Panc1 (cell line): ENCODE results near the gene PRPF40A. TPM values are rescaled to one million over a fixed set of nuclear protein-coding genes. Genes with fewer than 3 reads are reported as not detected.

Experiments
- ATAC-seq: fragments of 200-7000 bp; cut with Tn5 transposase; 2 replicates; pipeline ENCODE4 v1.9.1; 2020; ENCODE audit warnings: mild to moderate bottlenecking, moderate library complexity
- BruUV-seq: library from RNA; stranded (reverse); fragments of 400-500 nt; replicated peaks from 2 replicates; lab custom pipeline; 2021; lab: Mats Ljungman, UMichigan
- CTCF ChIA-PET: fragments of 300-600 bp; sonication (Branson Sonifier 250); formaldehyde crosslinking; loops from one replicate; lab custom pipeline; 2022; ENCODE audit warnings: antibody characterized with exemption; lab: Charles Lee
- POLR2A ChIA-PET: fragments of 300-600 bp; sonication (Branson Sonifier 250); formaldehyde crosslinking; loops from one replicate; lab custom pipeline; 2022; ENCODE audit warnings: antibody characterized with exemption; lab: Charles Lee
- DNase-seq: peaks from one replicate; pipeline ENCODE4 v3.0.0-alpha.2; 2010; ENCODE audit warnings: low read depth, low spot score
- H3K27ac ChIP-seq: 2 replicates; pipeline ENCODE4 v1.5.1; 2011; ENCODE audit warnings: mild to moderate bottlenecking, low read length, inconsistent platforms
- H3K27me3 ChIP-seq: fragments of 200-500 bp; sonication (Bioruptor generic); 2 replicates; pipeline ENCODE4 v1.6.0; 2014; ENCODE audit warnings: low read length, inconsistent platforms; ENCODE audit not compliant: control insufficient read depth, insufficient read depth
- H3K36me3 ChIP-seq: fragments of 200-500 bp; sonication (Bioruptor generic); 2 replicates; pipeline ENCODE4 v1.5.1; 2014; ENCODE audit warnings: inconsistent platforms, mild to moderate bottlenecking, low read length, moderate library complexity; ENCODE audit not compliant: control insufficient read depth, insufficient read depth
- H3K4me1 ChIP-seq: 2 replicates; pipeline ENCODE4 v1.5.1; 2011; ENCODE audit warnings: inconsistent platforms, mild to moderate bottlenecking, low read length, moderate library complexity; ENCODE audit not compliant: control insufficient read depth, insufficient read depth
- H3K4me3 ChIP-seq, 2 experiments: 2 replicates each; pipeline ENCODE4 v1.5.1; 2011 to 2012; ENCODE audit warnings: low read depth in 2 of 2, low read length in 2 of 2, mild to moderate bottlenecking in 2 of 2, inconsistent platforms in 1 of 2, moderate library complexity in 1 of 2
- H3K9me3 ChIP-seq: fragments of 200-500 bp; sonication (Bioruptor generic); 2 replicates; pipeline ENCODE4 v1.5.1; 2014; ENCODE audit warnings: low read depth, mild to moderate bottlenecking, inconsistent platforms, low read length, moderate library complexity; ENCODE audit not compliant: control insufficient read depth, insufficient read depth
- CTCF ChIP-seq: fragments of 450-650 bp; IDR thresholded peaks from 2 replicates; pipeline ENCODE4 v1.5.1; 2017; ENCODE audit warnings: mild to moderate bottlenecking
- POLR2AphosphoS5 ChIP-seq: IDR thresholded peaks from 2 replicates; pipeline ENCODE4 v1.6.1; 2012; ENCODE audit warnings: mild to moderate bottlenecking, low read depth, low read length, moderate library complexity
- REST ChIP-seq, 2 experiments: IDR thresholded peaks; 2 replicates each; pipeline ENCODE4 v1.6.1; 2011 to 2012; ENCODE audit warnings: low read depth in 2 of 2, control low read depth in 1 of 2, low read length in 1 of 2, mild to moderate bottlenecking in 1 of 2, moderate library complexity in 1 of 2; ENCODE audit not compliant: insufficient read depth in 1 of 2
- SIN3A ChIP-seq: IDR thresholded peaks from 2 replicates; pipeline ENCODE4 v1.6.1; 2012; ENCODE audit warnings: low read depth, mild to moderate bottlenecking, low read length, moderate library complexity, borderline replicate concordance; ENCODE audit not compliant: insufficient read depth
- TCF7L2 ChIP-seq: IDR thresholded peaks from 2 replicates; pipeline ENCODE4 v1.6.1; 2011; ENCODE audit warnings: mild to moderate bottlenecking, low read depth, low read length, inconsistent platforms
- in situ Hi-C: cut with HindIII; loops from 2 replicates; pipeline ENCODE4 v1.10.0; 2016; ENCODE audit warnings: low sequenced_read_pairs, low pct_unique_long_range_greater_than_20kb
- intact Hi-C: fragments of 100-400 bp; cut with micrococcal nuclease; formaldehyde crosslinking; loops from one replicate; pipeline ENCODE4 v1.10.0; 2022; ENCODE audit not compliant: unreplicated experiment
- total RNA-seq: library from RNA; stranded (reverse); gene quantifications from one replicate; pipeline ENCODE4 v1.2.1, GENCODE V29; 2021; ENCODE audit not compliant: unreplicated experiment

The PRPF40A gene
- total RNA-seq, 1 experiment from 2014 or later, result 142 TPM

GRCh38 chr2:152638590-152638989, 78.7 kb downstream of the PRPF40A start:
- ATAC-seq (no peak), DNase-seq (no peak)
- TF ChIP-seq CTCF (no peak), POLR2AphosphoS5 (no peak), REST (IDR thresholded peaks at IDR 0.05; ENCODE audit: insufficient read depth in 1 of 2, low read depth in 2 of 2, low read length in 1 of 2) (no peak), TCF7L2 (no peak), SIN3A (no peak)
- Histone ChIP-seq H3K4me1 (no peaks in the 10 kb centered on the region), H3K4me3 (no peak overlapping the region), H3K27ac (no peak overlapping the region), H3K36me3 (peaks cover 7% of the 10 kb centered on the region; the same call in 1 of the 2 replicates), H3K9me3 (no peaks in the 10 kb centered on the region), H3K27me3 (no peaks in the 10 kb centered on the region)
- ChIA-PET POLR2A (no interaction called here), CTCF (no interaction called here)
- intact Hi-C loops, result loop anchor here (5.0 to 10.0 kb wide), 3 partner anchors 304 to 601 kb away; partner anchors contain the start of gene FMNL2
- no TSS peak for BruUV-seq
- in situ Hi-C loops, result no loop called here

GRCh38 chr2:152638056-152638455, 79.2 kb downstream of the PRPF40A start:
- POLR2A ChIA-PET, result no interaction called here
- no peaks in the 10 kb centered on the region for H3K9me3 ChIP-seq
- no peak for ATAC-seq
- H3K27me3 ChIP-seq, result no peaks in the 10 kb centered on the region
- no peak for DNase-seq
- no peak overlapping the region for H3K27ac ChIP-seq
- in situ Hi-C loops (no loop called here), intact Hi-C loops (loop anchor here (5.0 to 10.0 kb wide), 3 partner anchors 303 to 601 kb away; partner anchors contain the start of gene FMNL2)
- CTCF ChIA-PET, result interaction anchor here (0.6 kb wide), 1 partner anchor 455 kb away, joined by 6 read pairs; no protein-coding TSS in a partner anchor
- TF ChIP-seq SIN3A, result no peak
- TF ChIP-seq CTCF, result no peak
- TF ChIP-seq REST (IDR thresholded peaks at IDR 0.05; ENCODE audit: insufficient read depth in 1 of 2, low read depth in 2 of 2, low read length in 1 of 2), result no peak
- no peak for TF ChIP-seq TCF7L2
- TF ChIP-seq POLR2AphosphoS5, result no peak
- H3K4me1 ChIP-seq, result no peaks in the 10 kb centered on the region
- BruUV-seq, result no TSS peak
- peaks cover 7% of the 10 kb centered on the region; the same call in 1 of the 2 replicates for H3K36me3 ChIP-seq
- no peak overlapping the region for H3K4me3 ChIP-seq
